GM18508 (cell line): ENCODE results near the gene PKP2.

ENCODE experiments used
- ATAC-seq: cut with Tn5 transposase; IDR thresholded peaks from one replicate; pipeline ENCODE4 v1.9.1; 2021; ENCODE audit warnings: moderate number of reproducible peaks; ENCODE audit not compliant: insufficient read depth, unreplicated experiment

The PKP2 gene

DNA sequence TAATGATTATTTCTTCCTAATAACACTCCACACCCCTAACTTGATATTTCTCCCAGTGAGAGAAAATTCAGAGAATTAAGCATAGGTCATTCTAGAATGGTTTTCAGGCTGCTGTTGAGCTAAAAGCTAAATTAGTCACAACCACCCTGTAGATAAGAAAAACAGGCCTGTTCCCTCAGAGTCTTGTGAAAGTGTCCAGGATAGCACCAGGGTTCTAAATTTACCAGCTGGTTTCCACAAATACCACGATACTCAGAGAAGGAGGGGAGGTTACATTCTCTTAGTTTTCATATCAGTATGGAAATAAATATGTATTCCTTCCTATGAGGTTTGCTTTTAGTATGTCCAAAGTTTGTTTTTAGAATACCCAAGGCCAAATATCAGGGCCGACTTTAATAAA lies 74.9 kb downstream of the PKP2 start:
- no peak for ATAC-seq

DNA sequence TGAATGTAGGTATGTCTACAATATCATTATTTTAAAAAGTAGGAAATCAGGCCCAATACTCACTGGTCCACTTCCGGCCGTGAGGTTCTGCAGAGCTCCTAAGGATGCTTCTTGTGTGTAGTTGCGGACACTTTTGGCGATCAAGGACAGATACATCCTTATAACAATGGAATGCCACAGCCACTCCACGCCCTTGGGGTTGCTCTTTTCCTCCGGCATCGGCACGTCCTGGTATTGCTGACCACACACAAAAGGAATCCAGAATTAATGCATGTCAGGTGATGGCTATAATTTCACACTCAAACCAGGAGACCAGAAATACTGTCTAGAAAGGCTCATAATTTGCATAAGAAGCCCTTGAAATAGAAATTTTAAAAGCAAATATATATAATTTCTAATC lies 75.3 kb downstream of the PKP2 start:
- no peak for ATAC-seq

DNA sequence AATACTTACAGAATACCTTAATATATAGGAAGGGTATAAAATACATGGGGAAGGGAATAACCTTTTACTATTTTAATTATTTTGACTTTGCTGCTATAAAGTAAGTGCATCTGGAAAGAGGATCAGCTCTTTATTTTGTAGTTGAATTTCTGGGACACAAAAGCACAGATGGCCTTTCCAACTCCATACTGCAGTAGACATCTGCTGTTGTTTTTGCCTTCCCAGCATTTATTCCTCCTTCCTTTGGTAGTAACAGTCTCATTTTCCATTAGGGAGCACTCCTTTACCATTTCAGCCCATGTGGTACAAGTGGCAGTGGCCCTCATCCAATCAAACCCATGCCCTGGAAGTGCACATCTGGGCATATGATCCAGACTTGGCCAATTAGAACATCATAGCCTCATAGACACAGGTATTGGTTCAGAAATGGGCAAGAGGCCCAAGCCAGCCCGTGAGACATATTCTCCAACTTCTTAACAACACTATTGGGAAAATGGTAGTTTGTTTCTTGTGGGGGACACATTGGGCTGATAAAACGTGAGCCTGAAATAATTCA lies 76.1 kb downstream of the PKP2 start:
- no peak for ATAC-seq

DNA sequence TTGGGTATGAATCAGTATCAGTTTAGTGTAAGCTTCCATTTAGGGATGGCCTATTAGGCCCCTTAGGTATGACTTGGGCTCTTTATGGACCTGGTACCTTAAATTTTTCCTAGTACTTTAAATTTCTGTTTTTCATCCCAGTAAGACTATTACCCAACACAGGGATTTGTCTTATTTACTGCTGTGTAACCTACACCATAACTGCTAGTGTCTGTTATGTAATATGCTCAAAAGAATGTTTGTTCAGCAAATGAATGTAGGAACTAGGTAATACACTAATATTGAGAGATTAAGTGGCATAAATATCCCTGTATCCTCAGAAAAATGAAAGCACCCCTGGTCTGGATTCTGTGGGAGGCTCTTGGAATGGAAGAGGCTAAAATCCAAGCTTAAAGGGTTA lies 77.2 kb downstream of the PKP2 start:
- ATAC-seq: no peak

DNA sequence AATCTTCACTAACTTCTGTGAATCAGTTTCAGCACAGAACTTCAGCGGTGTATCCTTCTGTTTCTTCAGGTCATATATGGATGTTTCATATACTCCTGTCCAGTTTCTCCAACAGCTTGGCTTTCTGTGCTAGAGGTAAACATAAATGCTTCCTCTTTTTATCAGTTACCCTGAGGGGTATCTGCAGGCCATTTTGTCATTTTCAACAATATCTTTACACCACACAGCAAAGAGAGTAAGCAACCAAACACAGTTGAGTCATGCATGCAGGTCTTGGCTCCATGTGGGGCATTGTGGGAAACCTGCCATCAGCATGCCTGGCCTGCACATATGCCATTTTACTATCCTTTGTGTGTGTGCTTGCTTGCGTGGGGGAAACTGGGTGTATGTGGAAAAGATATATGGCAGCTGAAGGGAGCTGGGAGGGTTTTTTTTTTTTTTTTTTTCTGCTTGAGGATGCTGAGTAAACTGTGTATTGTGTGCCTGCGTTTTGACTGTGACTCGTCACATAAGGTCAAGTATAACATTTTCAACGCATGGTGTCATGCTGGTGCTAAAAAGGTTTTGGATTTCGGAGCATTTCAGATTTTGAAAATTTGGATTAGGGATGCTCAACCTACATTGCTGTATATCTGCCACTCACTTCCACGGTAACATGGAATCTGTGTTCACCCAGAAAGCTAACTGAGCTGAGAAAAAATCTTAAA lies 84.7 kb downstream of the PKP2 start:
- ATAC-seq: no peak

DNA sequence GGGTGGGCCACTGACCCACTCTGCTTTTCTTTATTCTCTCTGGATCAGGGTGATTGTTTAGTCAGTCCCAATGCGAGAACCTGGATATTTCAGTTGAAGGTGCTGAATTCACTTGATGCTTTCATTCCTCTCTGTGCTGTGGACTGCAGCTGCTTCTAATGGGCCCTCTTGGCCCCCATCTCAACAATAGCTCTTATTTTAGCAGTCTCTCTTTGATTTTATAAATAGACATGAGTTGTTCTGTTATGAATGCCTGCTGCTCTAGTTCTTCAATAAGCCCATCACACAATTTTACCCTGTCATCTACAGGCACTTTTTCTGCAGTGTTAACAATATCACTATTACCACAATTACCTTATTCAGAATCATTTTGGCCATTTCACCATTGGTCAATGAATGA lies 86.7 kb downstream of the PKP2 start:
- ATAC-seq: no peak

DNA sequence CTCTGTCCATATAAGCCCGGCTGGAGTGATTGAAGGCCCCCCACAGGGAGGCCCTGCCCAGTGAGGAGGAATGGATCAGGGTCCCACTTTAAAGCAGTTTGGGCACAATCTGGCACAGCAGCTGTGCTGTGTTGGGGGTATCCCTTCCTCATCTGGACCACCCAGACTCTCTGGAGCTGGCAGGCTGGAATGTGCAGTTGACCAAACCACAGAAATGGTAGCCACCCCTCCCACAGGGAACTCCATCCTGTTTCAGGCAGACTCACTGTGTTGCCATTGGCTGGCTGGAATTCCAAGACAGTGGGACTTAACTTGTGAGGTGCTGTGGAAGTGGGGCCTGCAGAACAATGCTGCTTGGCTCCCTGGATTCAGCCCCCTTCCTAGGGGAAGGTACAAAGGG lies 87.4 kb downstream of the PKP2 start:
- ATAC-seq: no peak

DNA sequence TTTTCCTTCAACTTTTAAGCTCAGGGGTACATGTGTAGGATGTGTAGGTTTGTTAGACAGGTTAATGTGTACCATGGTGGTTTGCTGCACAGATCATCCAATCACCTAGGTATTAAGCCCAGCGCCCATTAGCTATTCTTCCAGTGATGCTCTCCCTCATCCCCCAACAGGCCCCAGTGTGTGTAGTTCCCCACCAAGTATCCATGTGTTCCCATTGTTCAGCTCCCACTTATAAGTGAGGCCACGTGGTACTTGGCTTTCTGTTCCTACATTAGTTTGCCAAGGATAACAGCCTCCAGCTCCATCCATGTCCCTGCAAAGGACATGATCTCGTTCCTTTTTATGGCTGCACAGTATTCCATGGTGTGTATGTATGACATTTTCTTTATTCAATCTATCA lies 92.3 kb downstream of the PKP2 start:
- no peak for ATAC-seq

DNA sequence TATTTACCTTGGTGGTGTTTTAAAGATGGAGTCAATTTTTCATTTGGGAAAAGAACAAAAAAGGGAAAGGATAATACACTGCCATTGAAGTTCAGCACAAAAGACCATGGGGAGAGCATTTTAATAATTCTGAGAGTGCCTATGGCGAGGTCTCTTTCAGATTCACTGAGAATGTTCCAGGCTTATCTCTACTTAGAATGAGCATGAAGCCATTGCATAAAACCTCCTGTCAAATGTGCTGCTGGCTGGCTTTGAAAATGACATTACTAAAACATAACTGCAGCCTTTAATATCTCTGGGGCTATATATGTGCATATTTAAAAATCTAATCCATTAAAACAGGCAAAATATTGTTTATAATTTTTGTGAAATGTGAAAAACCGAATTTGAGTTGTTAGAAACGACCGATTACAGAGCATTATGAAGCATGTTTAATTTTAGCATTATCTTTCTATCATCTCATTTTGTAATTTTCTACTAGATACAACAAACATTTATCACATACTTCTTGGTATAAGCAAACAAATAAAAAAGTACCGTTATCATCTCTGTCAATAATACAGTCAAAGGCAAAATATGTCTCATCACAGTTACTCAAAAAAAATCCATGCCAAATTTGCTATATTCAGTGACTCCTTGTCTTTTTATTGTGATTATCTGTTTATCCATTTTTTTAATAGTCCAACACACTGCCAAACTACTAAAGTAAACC lies 95.2 kb downstream of the PKP2 start:
- ATAC-seq: no peak

DNA sequence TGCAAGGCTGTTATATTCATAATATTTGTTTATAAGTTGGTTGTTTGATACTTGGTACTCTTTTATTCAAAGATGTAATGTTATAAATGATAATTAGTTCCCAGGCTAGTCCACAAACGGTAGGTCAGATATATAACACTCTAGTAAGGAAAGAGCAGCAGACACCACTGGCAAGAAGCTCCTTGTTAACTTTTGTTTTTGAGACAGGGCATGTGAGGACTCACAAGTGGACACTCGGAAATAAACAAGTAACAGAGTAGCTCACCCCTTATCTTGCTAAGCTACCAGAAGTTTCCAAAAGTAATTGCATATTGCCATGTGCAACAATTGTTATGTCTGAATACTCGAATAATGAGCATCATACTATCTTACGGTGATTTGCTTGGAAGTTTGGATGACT lies 102.3 kb downstream of the PKP2 start:
- no peak for ATAC-seq

DNA sequence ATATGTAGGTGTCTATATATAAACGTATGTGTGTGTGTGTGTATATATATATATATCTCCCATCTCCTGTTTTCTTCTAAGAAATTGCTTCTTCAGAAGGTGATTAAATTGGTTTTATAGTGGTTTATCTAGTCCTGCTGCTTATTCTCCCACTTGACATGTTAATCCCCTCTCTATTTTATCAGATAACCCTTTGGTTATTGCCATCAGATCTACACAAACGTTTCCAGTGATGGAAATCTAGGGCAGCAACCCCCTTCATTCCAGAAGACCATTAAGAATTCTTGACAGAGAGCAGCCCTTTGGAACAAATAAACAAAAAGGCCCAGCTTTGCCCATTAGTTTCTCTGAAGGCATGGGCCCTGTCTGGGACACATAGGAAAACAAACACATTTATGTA lies 106.7 kb downstream of the PKP2 start:
- ATAC-seq: no peak

DNA sequence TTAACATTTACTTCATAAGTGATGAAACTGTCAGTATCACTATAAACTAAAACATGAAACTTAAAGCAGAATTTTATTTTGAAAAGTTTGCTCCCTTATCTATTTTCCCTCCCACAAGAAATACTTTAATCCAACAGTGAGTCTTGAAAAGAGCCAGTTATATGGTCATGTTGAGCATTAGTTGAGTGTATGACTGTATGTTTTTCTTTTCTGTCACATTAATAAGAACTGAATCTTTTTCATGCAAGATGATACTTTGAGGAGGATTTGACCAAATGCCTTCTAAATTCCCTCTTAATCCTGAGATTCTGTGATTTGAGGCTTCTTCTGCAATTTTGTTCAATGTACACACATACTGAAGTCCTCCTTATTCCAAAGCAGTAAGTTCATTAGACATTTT lies 107.1 kb downstream of the PKP2 start:
- no peak for ATAC-seq

DNA sequence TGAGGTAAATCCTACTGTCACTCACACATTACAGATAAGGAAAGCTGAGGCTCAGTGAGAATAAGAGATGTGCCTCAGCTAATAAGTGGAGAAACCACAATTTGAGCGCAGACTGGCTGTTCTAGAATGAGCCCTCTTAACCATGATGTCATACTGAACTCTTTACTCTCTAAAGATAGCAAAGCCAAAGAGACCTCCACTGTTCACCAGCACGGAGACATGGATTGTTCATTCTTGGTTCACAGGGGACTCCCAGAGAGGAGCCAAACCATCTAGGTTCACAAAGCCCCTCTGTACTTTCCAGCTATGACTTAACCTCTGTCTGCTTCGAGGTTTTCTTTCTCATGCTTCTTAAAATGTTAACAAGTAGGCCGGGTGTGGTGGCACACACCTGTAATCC lies 108.2 kb downstream of the PKP2 start:
- no peak for ATAC-seq

DNA sequence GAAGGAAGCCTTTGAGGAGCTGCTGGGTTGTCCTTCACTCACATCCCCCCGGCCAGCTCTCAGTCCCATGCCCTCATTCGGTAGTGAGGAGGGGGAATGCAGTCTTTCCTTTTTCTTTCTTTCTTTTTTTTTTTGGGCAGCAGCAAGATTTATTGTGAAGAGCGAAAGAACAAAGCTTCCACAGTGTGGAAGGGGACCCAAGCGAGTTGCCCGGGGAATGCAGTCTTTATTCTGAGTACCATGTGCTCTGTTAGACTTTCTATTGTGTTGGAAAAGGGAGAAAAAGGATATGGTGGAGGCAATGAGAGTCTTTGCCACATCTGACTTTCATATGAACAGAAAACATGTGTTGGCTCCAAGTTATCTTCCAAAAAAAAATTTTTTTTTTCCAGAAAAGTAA lies 111.0 kb downstream of the PKP2 start:
- ATAC-seq: no peak

DNA sequence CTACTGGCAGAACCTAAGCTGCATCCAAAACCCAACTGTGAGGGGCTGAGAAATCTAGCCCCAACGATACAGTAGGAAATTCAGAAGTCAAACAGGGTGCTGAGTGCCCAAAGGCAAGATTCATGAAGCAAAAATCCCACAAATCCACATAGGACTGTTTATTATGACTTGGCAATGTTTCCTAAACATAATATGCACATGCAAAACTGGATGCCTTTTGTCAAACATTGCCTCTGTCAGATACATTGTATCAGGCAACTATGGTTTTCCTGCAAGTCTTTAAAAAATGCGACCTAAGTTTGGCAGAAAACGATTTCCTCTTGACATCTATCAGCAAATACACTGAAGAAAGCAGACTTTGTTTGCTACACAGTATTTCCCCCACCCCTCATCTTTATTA lies 113.5 kb downstream of the PKP2 start:
- ATAC-seq: no peak

DNA sequence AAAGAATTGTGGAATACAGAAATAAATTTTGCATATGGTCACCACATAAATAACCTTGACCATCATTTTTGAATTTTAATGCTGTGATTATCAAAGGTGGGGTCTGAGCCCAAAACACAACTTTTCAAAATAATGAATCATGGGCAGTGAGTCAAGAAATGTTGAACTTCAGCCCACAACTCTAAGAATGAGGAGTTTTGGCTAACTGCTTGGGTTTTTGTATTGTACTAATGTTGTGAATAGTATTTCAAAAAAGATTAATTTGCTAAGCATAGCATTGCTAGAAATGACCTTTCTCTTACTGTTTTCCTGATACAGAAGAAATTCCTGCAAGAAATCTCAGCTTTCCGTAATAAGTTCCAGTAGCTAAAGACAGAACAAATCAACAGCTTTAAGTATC lies 116.5 kb downstream of the PKP2 start:
- ATAC-seq: no peak

DNA sequence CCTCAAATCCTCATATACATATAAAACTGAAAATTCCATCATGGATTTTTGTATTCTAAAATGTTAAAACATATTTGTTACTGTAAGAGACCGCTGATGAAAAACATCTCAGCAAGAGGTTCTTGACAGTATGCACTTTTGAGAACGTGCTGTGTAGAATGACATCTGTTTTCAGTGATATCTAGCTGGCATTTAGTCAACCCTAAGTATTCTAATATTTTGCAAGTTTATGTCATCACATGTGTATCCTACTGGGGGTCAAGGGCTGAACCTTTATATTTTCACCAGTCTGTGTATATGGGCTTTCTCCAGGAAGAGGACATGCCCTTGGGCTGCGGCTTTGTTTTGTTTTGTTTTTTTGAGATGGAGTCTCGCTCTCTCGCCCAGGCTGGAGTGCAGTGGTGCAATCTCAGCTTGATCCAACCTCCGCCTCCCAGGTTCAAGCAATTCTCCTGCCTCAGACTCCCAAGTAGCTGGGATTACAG lies 118.8 kb downstream of the PKP2 start:
- no peak for ATAC-seq

DNA sequence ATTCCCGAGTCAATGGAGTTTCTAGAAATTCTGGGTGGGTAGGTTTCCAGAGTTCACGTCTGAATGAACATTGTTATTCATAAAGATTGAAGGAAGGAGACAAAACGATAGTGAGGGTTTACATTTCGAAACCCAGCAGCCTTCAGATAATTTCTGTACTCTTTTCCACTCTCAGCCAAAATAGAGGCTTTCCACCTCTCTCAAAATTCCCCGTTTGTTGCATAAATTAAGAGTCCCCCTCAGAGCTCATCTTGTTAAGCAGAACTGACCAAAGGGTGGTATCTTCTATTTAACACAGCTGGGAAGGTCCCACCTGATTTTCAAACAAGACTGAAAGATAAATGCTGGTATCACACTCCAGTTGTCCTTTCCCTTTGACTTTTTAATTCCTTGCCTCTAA lies 119.4 kb downstream of the PKP2 start:
- no peak for ATAC-seq

DNA sequence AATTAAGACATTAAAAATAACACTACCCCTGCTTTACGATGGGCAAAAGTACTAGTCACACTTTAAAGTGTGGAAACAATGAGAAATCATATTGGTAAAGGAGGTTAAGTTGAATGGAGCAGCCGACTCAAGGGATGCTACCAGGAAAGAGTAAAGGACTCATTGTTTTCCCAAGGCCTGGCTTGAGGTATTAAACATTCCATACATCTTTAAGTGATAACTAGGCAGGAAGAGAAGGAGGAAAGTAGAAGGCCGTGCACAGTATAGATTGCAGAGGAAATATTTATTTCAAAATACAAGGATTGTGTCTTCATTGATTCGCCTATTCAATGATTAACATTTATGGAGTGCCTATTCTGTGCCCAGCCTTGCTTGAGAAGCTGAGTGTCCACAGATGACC lies 120.3 kb downstream of the PKP2 start:
- no peak for ATAC-seq

DNA sequence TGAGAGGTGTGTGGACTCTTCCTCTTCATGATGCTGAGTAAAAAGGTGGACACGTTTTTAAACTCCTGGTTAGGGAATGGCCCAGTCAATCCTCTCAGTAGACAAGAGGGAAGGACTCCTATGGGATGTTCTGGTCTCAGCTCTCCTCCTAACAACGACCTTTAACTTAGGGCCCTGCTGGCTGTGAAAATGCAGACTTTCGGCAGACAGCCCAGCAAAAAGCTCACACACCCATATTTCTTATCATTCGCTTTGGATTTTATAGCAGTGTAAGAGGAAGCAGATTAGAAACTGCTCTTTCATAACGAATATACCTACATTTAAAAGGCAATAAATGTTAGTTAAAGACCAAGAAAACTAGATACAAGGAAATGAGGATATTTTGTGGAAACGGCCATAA lies 122.9 kb downstream of the PKP2 start:
- no peak for ATAC-seq

DNA sequence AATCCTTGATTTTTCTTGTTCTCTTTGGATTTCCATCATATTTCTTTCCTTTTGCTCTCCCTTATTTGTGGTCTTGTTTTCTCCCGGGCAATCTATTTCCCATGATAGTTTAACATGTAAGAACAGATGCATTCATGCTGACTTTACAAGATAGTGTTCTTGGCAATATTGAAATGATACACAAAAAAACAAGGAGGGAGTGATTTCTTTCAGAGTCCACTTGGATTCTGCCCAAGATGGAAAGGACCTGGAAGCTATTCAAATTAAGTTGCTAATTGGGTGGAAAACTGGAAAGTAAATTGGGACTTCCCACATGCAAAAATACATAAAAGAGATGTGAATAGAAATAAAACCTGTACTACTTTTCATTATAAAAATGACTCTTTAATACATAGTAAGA lies 126.4 kb downstream of the PKP2 start:
- no peak for ATAC-seq

DNA sequence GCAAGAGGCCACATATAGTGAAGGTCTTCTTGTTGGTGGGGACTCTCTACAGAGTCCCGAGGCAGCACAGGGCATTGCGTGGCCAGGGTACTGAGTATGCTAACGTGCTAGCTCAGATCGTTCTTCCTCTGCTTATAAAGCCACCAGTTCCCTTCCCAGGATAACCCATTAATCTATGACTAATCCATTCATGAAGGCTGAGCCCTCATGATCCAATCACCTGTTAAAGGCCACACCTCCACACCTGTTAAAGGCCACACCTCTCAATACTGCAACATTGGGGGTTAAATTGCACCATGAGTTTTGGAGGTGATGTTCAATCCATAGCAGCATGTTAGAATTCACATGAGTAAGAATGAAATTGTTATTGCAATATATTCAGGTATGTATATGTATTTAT lies 128.1 kb downstream of the PKP2 start:
- no peak for ATAC-seq
